UCSD-AML1 (cell line): ENCODE measurements around the gene NLRP7.
"Not testable (repeated sequence)": the region's sequence is repeated elsewhere in the genome, so short reads cannot be mapped to it uniquely, and the experiment has no call there.

Source experiments
- DNase-seq: peaks from one replicate; lab custom pipeline; 2025; ENCODE audit not compliant: unreplicated experiment; lab: John Stamatoyannopoulos, UW

The NLRP7 gene

DNA sequence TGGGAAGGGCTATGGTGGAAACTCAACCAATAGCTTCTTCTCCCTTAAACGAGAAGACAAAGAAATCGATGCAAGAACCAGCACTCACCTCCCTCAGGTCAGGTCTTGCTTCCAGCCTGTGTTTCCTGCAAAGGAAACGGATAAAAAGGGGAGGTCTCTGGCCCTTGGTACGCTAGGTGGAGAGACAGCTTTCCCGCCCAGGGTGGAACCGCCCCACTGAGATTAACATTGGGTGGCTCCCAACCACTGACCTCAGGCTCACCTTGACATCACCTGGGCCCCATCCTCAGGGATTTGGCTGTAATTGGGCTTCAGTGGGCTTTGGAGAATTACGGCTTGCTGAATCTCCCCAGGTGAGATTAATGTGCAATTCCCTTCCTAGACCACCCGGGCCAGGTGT lies at the start of gene NLRP7:
NLRP7 (minus strand) TSS at position 150 of the 400 bp plus-strand sequence.
- no peak for DNase-seq

- DNase-seq: no peak
Observed at GRCh38 chr19:54995561-54995960, 48.2 kb upstream of the NLRP7 start.

GRCh38 chr19:54989531-54989930 lies 42.2 kb upstream of the NLRP7 start:
- not testable (repeated sequence) for DNase-seq

DNA sequence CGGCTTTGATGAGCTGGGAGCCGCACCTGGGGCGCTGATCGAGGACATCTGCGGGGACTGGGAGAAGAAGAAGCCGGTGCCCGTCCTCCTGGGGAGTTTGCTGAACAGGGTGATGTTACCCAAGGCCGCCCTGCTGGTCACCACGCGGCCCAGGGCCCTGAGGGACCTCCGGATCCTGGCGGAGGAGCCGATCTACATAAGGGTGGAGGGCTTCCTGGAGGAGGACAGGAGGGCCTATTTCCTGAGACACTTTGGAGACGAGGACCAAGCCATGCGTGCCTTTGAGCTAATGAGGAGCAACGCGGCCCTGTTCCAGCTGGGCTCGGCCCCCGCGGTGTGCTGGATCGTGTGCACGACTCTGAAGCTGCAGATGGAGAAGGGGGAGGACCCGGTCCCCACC lies 35.2 kb upstream of the NLRP7 start:
- not testable (repeated sequence) for DNase-seq

DNA sequence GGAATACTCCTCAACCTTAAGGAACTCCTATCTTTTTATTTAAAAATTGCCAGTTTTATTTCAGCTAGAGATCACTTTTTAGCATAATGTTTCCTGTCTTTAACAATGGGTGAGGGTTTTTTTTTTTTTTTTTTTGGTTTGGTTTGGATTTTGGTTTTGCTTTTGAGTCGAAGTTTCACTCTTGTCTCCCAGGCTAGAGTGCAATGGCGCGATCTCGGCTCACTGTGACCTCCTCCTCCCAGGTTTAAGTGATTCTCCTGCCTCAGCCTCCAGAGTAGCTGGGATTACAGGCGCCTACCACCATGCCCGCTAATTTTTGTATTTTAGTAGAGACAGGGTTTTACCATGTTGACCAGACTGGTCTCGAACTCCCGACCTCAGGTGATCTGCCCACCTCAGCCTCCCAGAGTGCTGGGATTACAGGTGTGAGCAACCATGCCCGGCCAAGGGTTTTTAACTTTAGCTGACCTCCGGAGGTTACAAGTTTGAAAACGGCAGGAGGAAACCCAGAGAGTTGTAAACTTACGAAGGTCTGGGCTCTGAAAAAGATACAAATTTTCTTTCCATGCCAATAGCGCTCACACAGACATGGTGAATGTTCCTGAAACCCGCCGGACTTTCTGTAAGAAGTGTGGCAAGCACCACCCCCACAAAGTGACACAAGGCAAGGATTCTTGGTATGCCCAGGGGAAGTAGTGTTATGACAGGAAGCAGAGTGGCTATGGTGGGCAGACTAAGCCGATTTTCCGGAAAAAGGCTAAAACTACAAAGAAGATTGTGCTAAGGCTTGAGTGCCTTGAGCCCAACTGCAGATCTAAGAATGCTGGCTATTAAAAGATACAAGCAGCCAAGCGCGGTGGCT lies 26.1 kb upstream of the NLRP7 start:
- DNase-seq: peak; percentile 64

DNA sequence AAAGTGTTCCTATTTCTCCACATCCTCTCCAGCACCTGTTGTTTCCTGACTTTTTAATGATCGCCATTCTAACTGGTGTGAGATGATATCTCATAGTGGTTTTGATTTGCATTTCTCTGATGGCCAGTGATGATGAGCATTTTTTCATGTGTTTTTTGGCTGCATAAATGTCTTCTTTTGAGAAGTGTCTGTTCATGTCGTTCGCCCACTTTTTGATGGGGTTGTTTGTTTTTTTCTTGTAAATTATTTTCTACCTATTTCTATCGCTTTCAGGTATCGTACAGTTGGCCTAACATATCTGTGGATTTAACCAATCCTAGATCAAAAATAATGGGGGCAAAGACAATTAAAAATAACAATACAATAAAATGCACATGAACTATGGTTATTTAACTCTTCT lies 24.1 kb upstream of the NLRP7 start:
- DNase-seq: not testable (repeated sequence)

GRCh38 chr19:54969647-54970046 lies 22.3 kb upstream of the NLRP7 start:
- no peak for DNase-seq

DNA sequence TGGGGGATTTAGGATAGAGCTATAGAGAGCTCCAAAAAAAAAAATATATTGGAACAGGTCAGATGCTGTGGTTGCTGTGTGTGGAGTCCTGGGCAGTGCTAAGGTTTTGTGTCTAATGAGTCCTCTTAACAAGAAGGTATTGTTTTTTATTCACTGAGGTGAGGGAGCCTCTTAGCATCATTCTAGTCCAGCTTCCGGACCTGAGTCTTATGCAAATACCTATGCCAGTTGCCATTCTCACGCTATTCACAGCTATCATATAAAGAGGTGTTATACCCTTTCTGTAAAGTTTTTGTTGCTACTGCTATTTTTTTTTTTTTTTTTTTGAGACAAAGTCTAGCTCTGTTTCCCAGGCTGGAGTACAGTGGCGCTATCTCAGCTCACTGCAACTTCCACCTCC lies 20.3 kb upstream of the NLRP7 start:
- DNase-seq: no peak

- not testable (repeated sequence) for DNase-seq
Observed at GRCh38 chr19:54965055-54965454, 17.7 kb upstream of the NLRP7 start.

DNA sequence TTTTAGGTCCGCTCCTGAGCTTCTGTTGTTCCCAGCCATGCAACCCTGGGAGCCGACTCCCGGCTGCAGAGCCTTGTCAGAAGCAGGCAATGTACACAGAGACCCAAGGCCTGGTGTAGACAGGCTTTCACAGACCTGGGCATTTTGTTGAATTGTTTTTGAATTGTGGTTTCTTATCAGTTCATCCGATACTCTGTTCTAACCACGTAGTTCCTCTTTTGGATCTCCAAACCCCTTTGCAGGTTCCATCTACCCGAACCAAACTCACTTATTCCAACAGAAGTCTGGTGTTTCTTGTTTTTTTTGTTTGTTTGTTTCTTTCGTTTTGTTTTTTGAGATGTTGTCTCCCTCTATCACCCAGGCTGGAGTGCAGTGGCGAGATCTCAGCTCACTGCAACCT lies 12.5 kb upstream of the NLRP7 start:
- DNase-seq: peak; percentile 50

GRCh38 chr19:54955376-54955775 lies 8.0 kb upstream of the NLRP7 start:
- DNase-seq: no peak

- not testable (repeated sequence) for DNase-seq
Observed at GRCh38 chr19:54953345-54953713, 6.0 kb upstream of the NLRP7 start.

GRCh38 chr19:54952591-54953344 lies 5.4 kb upstream of the NLRP7 start:
- DNase-seq: peak; percentile 40

- DNase-seq: not testable (repeated sequence)
Observed at GRCh38 chr19:54950580-54950979, 3.2 kb upstream of the NLRP7 start.

- DNase-seq: no peak
Observed at GRCh38 chr19:54949412-54949811, 2.1 kb upstream of the NLRP7 start.

GRCh38 chr19:54943772-54944361 lies 3.5 kb downstream of the NLRP7 start:
- not testable (repeated sequence) for DNase-seq

DNA sequence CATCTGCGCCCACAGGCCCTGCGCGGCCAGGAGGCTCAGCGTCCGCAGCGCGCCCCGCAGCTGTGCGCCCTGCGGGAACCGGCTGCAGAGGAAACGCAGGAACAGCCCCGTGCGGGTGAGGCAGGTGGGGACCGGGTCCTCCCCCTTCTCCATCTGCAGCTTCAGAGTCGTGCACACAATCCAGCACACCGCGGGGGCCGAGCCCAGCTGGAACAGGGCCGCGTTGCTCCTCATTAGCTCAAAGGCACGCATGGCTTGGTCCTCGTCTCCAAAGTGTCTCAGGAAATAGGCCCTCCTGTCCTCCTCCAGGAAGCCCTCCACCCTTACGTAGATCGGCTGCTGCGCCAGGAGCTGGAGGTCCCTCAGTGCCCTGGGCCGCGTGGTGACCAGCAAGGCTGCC lies 7.8 kb downstream of the NLRP7 start:
- not testable (repeated sequence) for DNase-seq

GRCh38 chr19:54938906-54939305 lies 8.4 kb downstream of the NLRP7 start:
- no peak for DNase-seq

GRCh38 chr19:54937926-54938325 lies 9.4 kb downstream of the NLRP7 start:
- no peak for DNase-seq

- no peak for DNase-seq
Observed at GRCh38 chr19:54928299-54928698, 19.0 kb downstream of the NLRP7 start.

DNA sequence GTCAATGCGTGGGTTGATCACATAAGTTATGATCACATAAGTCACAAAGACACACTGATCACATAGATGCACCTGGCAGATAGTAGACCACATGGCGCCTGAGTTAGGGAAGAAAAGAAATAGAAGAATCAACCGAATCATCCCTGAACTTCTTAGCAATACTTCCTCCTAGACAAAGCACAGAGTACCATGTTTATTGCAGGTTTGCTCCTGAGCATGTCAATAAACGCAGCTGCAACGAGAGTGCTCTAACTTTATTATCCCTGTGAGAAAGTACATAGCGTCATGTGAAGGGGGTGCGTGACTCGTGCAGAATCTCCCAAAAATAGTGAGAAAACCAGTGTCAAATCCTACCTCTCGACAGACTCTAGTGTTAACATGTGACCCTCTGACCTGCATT lies 24.1 kb downstream of the NLRP7 start:
- DNase-seq: no peak

DNA sequence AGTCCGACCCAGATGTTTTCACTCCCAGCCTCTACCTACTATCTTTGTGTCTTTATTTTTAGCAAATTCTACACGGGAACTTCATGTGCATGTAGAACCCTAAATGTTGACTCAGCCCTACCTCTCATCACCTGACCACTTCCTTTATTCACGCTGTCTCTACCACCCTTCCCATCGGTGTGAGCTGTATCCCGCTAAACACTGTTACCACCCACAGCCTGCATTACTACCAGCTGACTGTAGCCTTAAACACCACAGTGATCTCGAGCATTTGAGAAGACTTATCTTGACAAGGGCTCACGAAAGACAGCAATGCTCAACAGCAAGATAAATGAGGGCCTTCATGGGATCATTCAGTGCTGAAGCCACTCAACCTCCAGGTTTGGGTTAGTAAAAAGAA lies 26.2 kb downstream of the NLRP7 start:
- DNase-seq: no peak
